Vagina (tissue), 2 donors: Measurements from ENCODE around the gene PPP1R3E.

ENCODE experiments used
- POLR2A ChIP-seq, 2 donors: fragments of 450-650 bp; IDR thresholded peaks; one replicate each; pipeline ENCODE4 v1.6.1; 2017; ENCODE audit warnings: antibody characterized with exemption in 2 of 2, mild to moderate bottlenecking in 2 of 2, moderate library complexity in 2 of 2
- TF ChIP-seq, protein P1 (sequence below), 3 experiments: fragments of 450-650 bp in 2 of 3; fragments of 200-600 bp in 1 of 3; sonication (generic) in 1 of 3; IDR thresholded peaks; one replicate each; pipeline ENCODE4 v1.5.1; 2017 to 2019; ENCODE audit warnings: antibody characterized with exemption in 3 of 3, mild to moderate bottlenecking in 2 of 3, moderate library complexity in 2 of 3

DNA sequence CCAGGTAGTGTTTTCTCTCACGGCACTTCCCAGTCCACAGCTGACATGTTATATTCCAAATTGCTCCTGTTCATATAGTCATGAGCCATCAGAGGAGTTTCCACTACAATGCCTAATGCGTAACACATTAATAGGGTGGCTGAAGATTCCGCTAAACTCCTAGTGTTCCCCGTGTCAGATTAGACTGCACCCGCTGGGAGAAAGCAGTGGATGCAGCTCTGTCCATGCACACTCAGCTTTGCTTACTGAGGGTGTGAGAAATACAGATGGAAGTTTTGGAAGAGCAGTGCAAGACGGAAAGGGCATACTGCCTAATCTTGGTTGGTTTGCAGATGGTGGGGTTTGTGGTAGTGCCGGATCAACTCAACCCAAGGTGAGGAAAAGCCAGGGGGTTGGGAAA lies 5.6 kb downstream of the PPP1R3E start:
- TF ChIP-seq, protein P1, sequence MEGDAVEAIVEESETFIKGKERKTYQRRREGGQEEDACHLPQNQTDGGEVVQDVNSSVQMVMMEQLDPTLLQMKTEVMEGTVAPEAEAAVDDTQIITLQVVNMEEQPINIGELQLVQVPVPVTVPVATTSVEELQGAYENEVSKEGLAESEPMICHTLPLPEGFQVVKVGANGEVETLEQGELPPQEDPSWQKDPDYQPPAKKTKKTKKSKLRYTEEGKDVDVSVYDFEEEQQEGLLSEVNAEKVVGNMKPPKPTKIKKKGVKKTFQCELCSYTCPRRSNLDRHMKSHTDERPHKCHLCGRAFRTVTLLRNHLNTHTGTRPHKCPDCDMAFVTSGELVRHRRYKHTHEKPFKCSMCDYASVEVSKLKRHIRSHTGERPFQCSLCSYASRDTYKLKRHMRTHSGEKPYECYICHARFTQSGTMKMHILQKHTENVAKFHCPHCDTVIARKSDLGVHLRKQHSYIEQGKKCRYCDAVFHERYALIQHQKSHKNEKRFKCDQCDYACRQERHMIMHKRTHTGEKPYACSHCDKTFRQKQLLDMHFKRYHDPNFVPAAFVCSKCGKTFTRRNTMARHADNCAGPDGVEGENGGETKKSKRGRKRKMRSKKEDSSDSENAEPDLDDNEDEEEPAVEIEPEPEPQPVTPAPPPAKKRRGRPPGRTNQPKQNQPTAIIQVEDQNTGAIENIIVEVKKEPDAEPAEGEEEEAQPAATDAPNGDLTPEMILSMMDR (IDR thresholded peaks at IDR 0.05) = no peak
- no peak for TF ChIP-seq POLR2A (IDR thresholded peaks at IDR 0.05)
